HepG2 (cell line): Measurements from ENCODE around the gene LOC128125822.

Experiments
- ATRX ChIP-seq: sonication (generic); formaldehyde crosslinking; IDR thresholded peaks from 2 replicates; pipeline ENCODE4 v1.4.0; 2020; ENCODE audit warnings: missing genetic modification reagents, borderline replicate concordance
- FOXP4 ChIP-seq: sonication (generic); formaldehyde crosslinking; IDR thresholded peaks from 2 replicates; pipeline ENCODE4 v1.4.0; 2020; ENCODE audit warnings: missing genetic modification reagents
- HIC2 ChIP-seq: sonication (generic); formaldehyde crosslinking; IDR thresholded peaks from 2 replicates; pipeline ENCODE4 v1.9.0; 2022; ENCODE audit warnings: low read depth, missing genetic modification reagents
- MED13 ChIP-seq: sonication (generic); formaldehyde crosslinking; IDR thresholded peaks from 2 replicates; pipeline ENCODE4 v1.5.0; 2020; ENCODE audit warnings: missing genetic modification reagents
- MED8 ChIP-seq: sonication (generic); formaldehyde crosslinking; IDR thresholded peaks from 2 replicates; pipeline ENCODE4 v1.8.1; 2023; ENCODE audit warnings: mild to moderate bottlenecking, missing genetic modification reagents; ENCODE audit not compliant: insufficient replicate concordance
- NFE2L2 ChIP-seq: fragments of 150-350 bp; IDR thresholded peaks from 2 replicates; pipeline ENCODE4 v1.6.1; 2014; ENCODE audit warnings: low read length
- ZBED4 ChIP-seq: sonication (generic); formaldehyde crosslinking; IDR thresholded peaks from 2 replicates; pipeline ENCODE4 v1.4.0; 2020; ENCODE audit warnings: missing genetic modification reagents, borderline replicate concordance
- ZKSCAN1 ChIP-seq: fragments of 150-350 bp; IDR thresholded peaks from 2 replicates; pipeline ENCODE4 v1.6.1; 2014; ENCODE audit warnings: low read length
- ZNF234 ChIP-seq: sonication (generic); formaldehyde crosslinking; conservative IDR thresholded peaks from 2 replicates; pipeline ENCODE4 v1.5.1; 2020; ENCODE audit warnings: mild to moderate bottlenecking, missing genetic modification reagents
- ZNF407 ChIP-seq: sonication (generic); formaldehyde crosslinking; IDR thresholded peaks from one replicate; pipeline ENCODE4 v1.5.1; 2020; ENCODE audit warnings: mild to moderate bottlenecking, missing genetic modification reagents; ENCODE audit errors: not compliant biosample characterization
- ZNF878 ChIP-seq: sonication (generic); formaldehyde crosslinking; IDR thresholded peaks from 2 replicates; pipeline ENCODE4 v1.8.1; 2023; ENCODE audit warnings: mild to moderate bottlenecking, missing genetic modification reagents, moderate library complexity
- ZSCAN25 ChIP-seq: sonication (generic); formaldehyde crosslinking; IDR thresholded peaks from 2 replicates; pipeline ENCODE4 v1.8.0; 2022; ENCODE audit warnings: mild to moderate bottlenecking, missing genetic modification reagents

LOC128125822 gene

GRCh38 chr6:63597141-63598048 lies 25.1 kb downstream of the LOC128125822 start (continued):
- TF ChIP-seq ZNF407 (CRISPR knock-in tag) (no peak), ZBED4 (no peak), ZKSCAN1 (no peak), FOXP4 (CRISPR knock-in tag) (no peak), ZNF878 (no peak), MED8 (CRISPR knock-in tag) (no peak), MED13 (CRISPR knock-in tag) (no peak), ZNF234 (CRISPR knock-in tag) (no peak), HIC2 (CRISPR knock-in tag) (no peak), NFE2L2 (no peak), ZSCAN25 (CRISPR knock-in tag) (no peak), ATRX (CRISPR knock-in tag) (no peak)
